Peyer's patch (tissue), 4 donors: ENCODE results near the gene CEL.

Experiments
- POLR2A ChIP-seq, 2 donors: fragments of 450-650 bp; IDR thresholded peaks; one replicate each; pipeline ENCODE4 v1.5.1; 2017; ENCODE audit warnings: antibody characterized with exemption in 2 of 2, mild to moderate bottlenecking in 2 of 2, moderate library complexity in 2 of 2
- TF ChIP-seq, protein P1 (sequence below), 6 experiments: fragments of 450-650 bp in 4 of 6; fragments of 200-600 bp in 2 of 6; sonication (generic) in 1 of 6; IDR thresholded peaks; one replicate each; pipeline ENCODE4 v1.5.1; 2017 to 2019; ENCODE audit warnings: antibody characterized with exemption in 6 of 6, mild to moderate bottlenecking in 3 of 6, moderate library complexity in 1 of 6

DNA sequence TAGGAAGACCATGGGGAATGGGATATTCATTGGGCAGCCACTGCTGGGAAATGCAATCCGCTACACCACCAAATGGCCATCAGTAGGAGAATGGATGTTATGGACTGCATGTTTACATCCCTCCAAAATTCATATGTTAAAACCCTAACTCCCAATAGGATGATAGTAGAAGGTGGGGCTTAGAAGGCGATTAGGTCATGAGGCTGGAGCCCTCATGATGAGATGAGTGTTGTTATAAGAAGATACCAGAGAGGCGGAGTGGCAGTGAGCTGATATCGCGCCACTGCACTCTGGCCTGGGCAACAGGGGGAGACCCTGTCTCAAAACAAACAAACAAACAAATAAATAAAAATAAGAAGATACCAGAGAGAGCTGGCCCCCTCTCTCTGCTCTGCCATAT, 47.1 kb upstream of the CEL start:
- no peak for TF ChIP-seq POLR2A (IDR thresholded peaks at IDR 0.05)
- TF ChIP-seq, protein P1, sequence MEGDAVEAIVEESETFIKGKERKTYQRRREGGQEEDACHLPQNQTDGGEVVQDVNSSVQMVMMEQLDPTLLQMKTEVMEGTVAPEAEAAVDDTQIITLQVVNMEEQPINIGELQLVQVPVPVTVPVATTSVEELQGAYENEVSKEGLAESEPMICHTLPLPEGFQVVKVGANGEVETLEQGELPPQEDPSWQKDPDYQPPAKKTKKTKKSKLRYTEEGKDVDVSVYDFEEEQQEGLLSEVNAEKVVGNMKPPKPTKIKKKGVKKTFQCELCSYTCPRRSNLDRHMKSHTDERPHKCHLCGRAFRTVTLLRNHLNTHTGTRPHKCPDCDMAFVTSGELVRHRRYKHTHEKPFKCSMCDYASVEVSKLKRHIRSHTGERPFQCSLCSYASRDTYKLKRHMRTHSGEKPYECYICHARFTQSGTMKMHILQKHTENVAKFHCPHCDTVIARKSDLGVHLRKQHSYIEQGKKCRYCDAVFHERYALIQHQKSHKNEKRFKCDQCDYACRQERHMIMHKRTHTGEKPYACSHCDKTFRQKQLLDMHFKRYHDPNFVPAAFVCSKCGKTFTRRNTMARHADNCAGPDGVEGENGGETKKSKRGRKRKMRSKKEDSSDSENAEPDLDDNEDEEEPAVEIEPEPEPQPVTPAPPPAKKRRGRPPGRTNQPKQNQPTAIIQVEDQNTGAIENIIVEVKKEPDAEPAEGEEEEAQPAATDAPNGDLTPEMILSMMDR (IDR thresholded peaks at IDR 0.05) = no peak
